ENCODE data around the gene ADD3.

The ADD3 gene

DNA sequence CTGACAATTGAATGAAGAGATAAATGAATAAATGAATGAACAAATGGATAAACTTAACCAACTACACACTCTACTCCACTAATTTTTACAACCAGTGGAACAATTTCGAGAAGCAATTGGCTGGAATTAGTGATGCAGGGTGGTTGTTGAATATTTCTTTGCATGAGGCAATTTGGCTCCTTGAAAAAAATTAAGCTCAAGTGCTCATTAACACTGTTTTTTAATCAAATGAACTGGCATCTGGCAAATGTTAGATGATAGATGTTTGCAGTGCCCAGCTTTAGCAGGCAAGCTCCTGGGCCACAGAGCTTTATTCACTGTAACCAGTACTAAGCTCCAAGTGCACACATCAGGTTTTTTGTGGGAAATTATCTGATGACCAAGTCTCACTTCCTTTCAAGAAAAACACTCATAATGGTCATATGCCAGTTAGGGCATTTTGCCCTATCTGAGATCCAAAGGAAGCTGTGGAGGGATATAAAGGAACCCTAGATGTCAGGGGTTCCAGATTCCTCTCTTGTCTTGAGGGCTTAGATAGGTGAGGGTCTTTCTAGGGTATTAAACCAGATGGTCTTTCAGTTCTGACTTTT lies 16.4 kb upstream of the ADD3 start:
- Histone ChIP-seq H3K79me2 (ENCODE audit: insufficient read depth, low read length) (no peaks in the 10 kb centered on the region), H3K9me3 (ENCODE audit: low read length) (peaks cover 23% of the 10 kb centered on the region), H3K27me3 (ENCODE audit: insufficient read depth, low read length) (no peaks in the 10 kb centered on the region), H3K4me2 (ENCODE audit: low read length) (no peak overlapping the region), H2AFZ (ENCODE audit: low read length) (no peak overlapping the region), H3K4me3 (ENCODE audit: low read depth, low read length, poor library complexity, severe bottlenecking) (no peak overlapping the region), H3F3A (ENCODE audit: insufficient read depth, low read length) (no peaks in the 10 kb centered on the region), H3K36me3 (ENCODE audit: insufficient read depth, low read length) (no peaks in the 10 kb centered on the region; the same call in 1 of the 2 replicates), H3K4me1 (ENCODE audit: insufficient read depth, low read length, severe bottlenecking) (peaks cover 3% of the 10 kb centered on the region), H4K20me1 (ENCODE audit: insufficient read depth, low read length) (no peaks in the 10 kb centered on the region), H3K9me2 (ENCODE audit: low read depth, low read length) (no peaks in the 10 kb centered on the region), H3K27ac (ENCODE audit: low read depth, low read length, poor library complexity, severe bottlenecking) (no peak overlapping the region), H3K9ac (ENCODE audit: low read length) (no peak overlapping the region)
- no peak for TF ChIP-seq EZH2 (IDR thresholded peaks at IDR 0.05; ENCODE audit: borderline replicate concordance, low read length)
- TF ChIP-seq, protein P1, sequence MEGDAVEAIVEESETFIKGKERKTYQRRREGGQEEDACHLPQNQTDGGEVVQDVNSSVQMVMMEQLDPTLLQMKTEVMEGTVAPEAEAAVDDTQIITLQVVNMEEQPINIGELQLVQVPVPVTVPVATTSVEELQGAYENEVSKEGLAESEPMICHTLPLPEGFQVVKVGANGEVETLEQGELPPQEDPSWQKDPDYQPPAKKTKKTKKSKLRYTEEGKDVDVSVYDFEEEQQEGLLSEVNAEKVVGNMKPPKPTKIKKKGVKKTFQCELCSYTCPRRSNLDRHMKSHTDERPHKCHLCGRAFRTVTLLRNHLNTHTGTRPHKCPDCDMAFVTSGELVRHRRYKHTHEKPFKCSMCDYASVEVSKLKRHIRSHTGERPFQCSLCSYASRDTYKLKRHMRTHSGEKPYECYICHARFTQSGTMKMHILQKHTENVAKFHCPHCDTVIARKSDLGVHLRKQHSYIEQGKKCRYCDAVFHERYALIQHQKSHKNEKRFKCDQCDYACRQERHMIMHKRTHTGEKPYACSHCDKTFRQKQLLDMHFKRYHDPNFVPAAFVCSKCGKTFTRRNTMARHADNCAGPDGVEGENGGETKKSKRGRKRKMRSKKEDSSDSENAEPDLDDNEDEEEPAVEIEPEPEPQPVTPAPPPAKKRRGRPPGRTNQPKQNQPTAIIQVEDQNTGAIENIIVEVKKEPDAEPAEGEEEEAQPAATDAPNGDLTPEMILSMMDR (IDR thresholded peaks at IDR 0.05; ENCODE audit: low read length): no peak

DNA sequence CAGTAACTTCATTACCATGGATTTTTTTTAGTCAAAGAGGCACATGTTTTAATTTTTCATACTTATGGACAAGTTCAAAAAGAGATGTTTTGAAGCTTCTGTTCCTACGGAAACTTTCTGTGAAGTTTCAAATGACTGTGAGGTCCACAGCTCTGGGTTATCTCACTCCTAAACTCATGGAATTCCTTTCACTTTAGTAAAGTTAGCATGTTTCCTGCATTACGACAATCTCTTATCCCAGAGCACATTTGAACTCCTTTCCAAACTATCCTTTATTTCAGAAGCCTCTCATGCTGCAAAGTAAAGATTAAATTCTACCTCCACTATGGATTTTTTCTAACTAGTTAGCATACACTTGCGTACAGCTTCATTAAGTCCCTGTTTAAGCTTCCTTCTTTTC lies 15.3 kb upstream of the ADD3 start:
- Histone ChIP-seq H3K4me2 (ENCODE audit: low read length) (no peak overlapping the region), H3K9me2 (ENCODE audit: low read depth, low read length) (no peaks in the 10 kb centered on the region), H3K4me1 (ENCODE audit: insufficient read depth, low read length, severe bottlenecking) (peaks cover 15% of the 10 kb centered on the region), H3K27ac (ENCODE audit: low read depth, low read length, poor library complexity, severe bottlenecking) (no peak overlapping the region), H3K9me3 (ENCODE audit: low read length) (peaks cover 15% of the 10 kb centered on the region), H3F3A (ENCODE audit: insufficient read depth, low read length) (no peaks in the 10 kb centered on the region), H3K27me3 (ENCODE audit: insufficient read depth, low read length) (no peaks in the 10 kb centered on the region), H4K20me1 (ENCODE audit: insufficient read depth, low read length) (no peaks in the 10 kb centered on the region), H3K36me3 (ENCODE audit: insufficient read depth, low read length) (no peaks in the 10 kb centered on the region; the same call in 1 of the 2 replicates), H3K79me2 (ENCODE audit: insufficient read depth, low read length) (no peaks in the 10 kb centered on the region), H2AFZ (ENCODE audit: low read length) (no peak overlapping the region), H3K4me3 (ENCODE audit: low read depth, low read length, poor library complexity, severe bottlenecking) (no peak overlapping the region), H3K9ac (ENCODE audit: low read length) (no peak overlapping the region)
- TF ChIP-seq EZH2 (IDR thresholded peaks at IDR 0.05; ENCODE audit: borderline replicate concordance, low read length): no peak

DNA sequence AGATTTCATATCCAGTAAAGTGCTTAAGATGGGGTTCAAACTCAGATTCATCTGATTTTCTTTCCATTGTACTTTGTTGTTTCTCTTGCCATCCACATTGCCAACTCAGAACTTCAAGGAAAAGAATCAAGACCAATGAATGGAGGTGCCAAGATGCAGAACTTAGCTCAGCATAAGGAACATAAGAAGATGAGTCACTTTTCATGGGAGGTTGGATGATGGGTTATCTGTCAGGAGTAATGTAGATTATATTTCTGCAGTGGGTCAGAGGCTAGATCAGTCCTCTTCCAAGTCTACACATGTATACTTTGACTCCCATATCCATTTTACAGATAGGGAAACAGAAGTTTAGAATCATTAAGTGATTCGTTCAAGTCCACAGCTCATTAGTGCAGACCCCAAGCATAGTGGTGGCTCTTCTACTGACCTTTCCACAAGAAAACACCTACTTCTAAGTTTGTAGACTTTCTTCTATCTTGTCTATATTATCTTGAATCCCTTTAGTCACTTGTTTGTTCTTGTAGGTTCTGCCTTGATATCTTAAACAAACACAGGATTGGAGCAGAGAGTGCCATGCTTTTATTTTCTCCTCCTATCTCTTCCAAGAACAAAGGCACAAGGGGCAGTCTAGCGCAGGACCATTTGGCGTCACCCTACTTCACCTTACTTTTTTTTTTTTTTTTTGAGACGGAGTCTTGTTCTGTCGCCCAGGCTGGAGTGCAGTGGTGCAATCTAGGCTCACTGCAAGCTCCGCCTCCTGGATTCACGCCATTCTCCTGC lies 14.0 kb upstream of the ADD3 start:
- no peak overlapping the region for H3K4me2 ChIP-seq (ENCODE audit: low read length)
- H3K79me2 ChIP-seq (ENCODE audit: insufficient read depth, low read length): no peaks in the 10 kb centered on the region
- peaks cover 3% of the 10 kb centered on the region; the same call in 1 of the 2 replicates for H3K9me3 ChIP-seq (ENCODE audit: low read length)
- no peak overlapping the region for H3K9ac ChIP-seq (ENCODE audit: low read length)
- H3K4me3 ChIP-seq (ENCODE audit: low read depth, low read length, poor library complexity, severe bottlenecking): no peak overlapping the region
- H2AFZ ChIP-seq (ENCODE audit: low read length): no peak overlapping the region
- no peak overlapping the region for H3K27ac ChIP-seq (ENCODE audit: low read depth, low read length, poor library complexity, severe bottlenecking)
- H3K4me1 ChIP-seq (ENCODE audit: insufficient read depth, low read length, severe bottlenecking): peaks cover 22% of the 10 kb centered on the region
- no peaks in the 10 kb centered on the region for H3K9me2 ChIP-seq (ENCODE audit: low read depth, low read length)
- H4K20me1 ChIP-seq (ENCODE audit: insufficient read depth, low read length): no peaks in the 10 kb centered on the region
- no peaks in the 10 kb centered on the region for H3K36me3 ChIP-seq (ENCODE audit: insufficient read depth, low read length)
- H3F3A ChIP-seq (ENCODE audit: insufficient read depth, low read length): no peaks in the 10 kb centered on the region
- no peaks in the 10 kb centered on the region for H3K27me3 ChIP-seq (ENCODE audit: insufficient read depth, low read length)
- no peak for TF ChIP-seq EZH2 (IDR thresholded peaks at IDR 0.05; ENCODE audit: borderline replicate concordance, low read length)
- TF ChIP-seq, protein P1 (IDR thresholded peaks at IDR 0.05; ENCODE audit: low read length): no peak
